Liver (tissue), 9 donors: Measurements from ENCODE around the gene ZNF318. TPM values are rescaled to one million over a fixed set of nuclear protein-coding genes. Genes with fewer than 3 reads are reported as not detected.

ENCODE experiments used
- DNase-seq: peaks from one replicate; pipeline ENCODE4 v3.0.0-alpha.2; 2017; ENCODE audit warnings: low spot score
- H3K27ac ChIP-seq, 2 donors: one replicate each; pipeline ENCODE4 v1.7.0; 2013; ENCODE audit warnings: inconsistent platforms in 2 of 2, low read length in 2 of 2, control low read depth in 1 of 2, low read depth in 1 of 2, mild to moderate bottlenecking in 1 of 2
- H3K27me3 ChIP-seq, 4 donors: one replicate each; pipeline versions ENCODE4 v1.6.1 to v1.7.0; 2013; ENCODE audit warnings: low read length in 3 of 4, inconsistent platforms in 1 of 4, mild to moderate bottlenecking in 1 of 4, moderate library complexity in 1 of 4; ENCODE audit not compliant: control insufficient read depth in 4 of 4, insufficient read depth in 4 of 4
- H3K36me3 ChIP-seq, 4 donors: one replicate each; pipeline versions ENCODE4 v1.6.1 to v1.7.0; 2013; ENCODE audit warnings: low read length in 3 of 4, mild to moderate bottlenecking in 3 of 4, low read depth in 1 of 4, moderate library complexity in 1 of 4; ENCODE audit not compliant: control insufficient read depth in 4 of 4, insufficient read depth in 3 of 4
- H3K4me1 ChIP-seq, 4 donors: one replicate each; pipeline versions ENCODE4 v1.6.1 to v1.7.0; 2013; ENCODE audit warnings: low read length in 3 of 4, mild to moderate bottlenecking in 3 of 4, moderate library complexity in 1 of 4; ENCODE audit not compliant: control insufficient read depth in 4 of 4, insufficient read depth in 4 of 4
- H3K4me3 ChIP-seq, 3 donors: one replicate each; pipeline versions ENCODE4 v1.6.1 to v1.7.0; 2013; ENCODE audit warnings: low read length in 3 of 3, control low read depth in 1 of 3, low read depth in 1 of 3, mild to moderate bottlenecking in 1 of 3
- H3K9ac ChIP-seq, 2 donors: one replicate each; pipeline ENCODE4 v1.7.0; 2013; ENCODE audit warnings: low read length in 2 of 2, mild to moderate bottlenecking in 2 of 2, moderate library complexity in 2 of 2, control low read depth in 1 of 2, low read depth in 1 of 2
- H3K9me3 ChIP-seq, 4 donors: one replicate each; pipeline versions ENCODE4 v1.6.1 to v1.7.0; 2013; ENCODE audit warnings: low read length in 3 of 4; ENCODE audit not compliant: control insufficient read depth in 4 of 4
- ATF3 ChIP-seq: IDR thresholded peaks from 2 replicates; pipeline ENCODE4 v1.6.1; 2016; ENCODE audit warnings: antibody characterized with exemption
- CTCF ChIP-seq: fragments of 150-350 bp; IDR thresholded peaks from 2 replicates; pipeline ENCODE4 v1.5.1; 2017; ENCODE audit warnings: improper control_type of control experiment, low read depth, low read length; ENCODE audit not compliant: missing input control
- EGR1 ChIP-seq, 2 donors: IDR thresholded peaks; 2 replicates each; pipeline ENCODE4 v1.6.1; 2016 to 2018; ENCODE audit warnings: antibody characterized with exemption in 2 of 2, low read depth in 2 of 2
- FOXA1 ChIP-seq: IDR thresholded peaks from 2 replicates; pipeline ENCODE4 v1.6.1; 2016; ENCODE audit warnings: antibody characterized with exemption
- FOXA2 ChIP-seq: IDR thresholded peaks from 2 replicates; pipeline ENCODE4 v1.6.1; 2016; ENCODE audit warnings: antibody characterized with exemption
- GABPA ChIP-seq, 2 donors: IDR thresholded peaks in 1 of 2; conservative IDR thresholded peaks in 1 of 2; 2 replicates each; pipeline ENCODE4 v1.6.1; 2016; ENCODE audit warnings: antibody characterized with exemption in 2 of 2, mild to moderate bottlenecking in 1 of 2, moderate library complexity in 1 of 2
- HNF4A ChIP-seq, 2 donors: conservative IDR thresholded peaks; 2 replicates each; pipeline ENCODE4 v1.6.1; 2016; ENCODE audit warnings: antibody characterized with exemption in 2 of 2, mild to moderate bottlenecking in 2 of 2
- HNF4G ChIP-seq: IDR thresholded peaks from 2 replicates; pipeline ENCODE4 v1.6.1; 2016; ENCODE audit warnings: antibody characterized with exemption
- JUND ChIP-seq, 2 donors: IDR thresholded peaks; 2 replicates each; pipeline ENCODE4 v1.6.1; 2016; ENCODE audit warnings: antibody characterized with exemption in 2 of 2
- MAX ChIP-seq: IDR thresholded peaks from 2 replicates; pipeline ENCODE4 v1.6.1; 2016; ENCODE audit warnings: antibody characterized with exemption
- NR2F2 ChIP-seq: IDR thresholded peaks from 2 replicates; pipeline ENCODE4 v1.6.1; 2016; ENCODE audit warnings: antibody characterized with exemption
- RAD21 ChIP-seq, 2 donors: IDR thresholded peaks; 2 replicates each; pipeline ENCODE4 v1.6.1; 2016; ENCODE audit warnings: antibody characterized with exemption in 2 of 2, mild to moderate bottlenecking in 2 of 2
- REST ChIP-seq: IDR thresholded peaks from 2 replicates; pipeline ENCODE4 v1.6.1; 2016; ENCODE audit warnings: antibody characterized with exemption, mild to moderate bottlenecking
- RXRA ChIP-seq, 2 donors: IDR thresholded peaks; 2 replicates each; pipeline ENCODE4 v1.6.1; 2017 to 2018; ENCODE audit warnings: antibody characterized with exemption in 2 of 2, mild to moderate bottlenecking in 1 of 2
- SP1 ChIP-seq: IDR thresholded peaks from 2 replicates; pipeline ENCODE4 v1.6.1; 2018; ENCODE audit warnings: antibody characterized with exemption, mild to moderate bottlenecking
- TAF1 ChIP-seq: conservative IDR thresholded peaks from 2 replicates; pipeline ENCODE4 v1.6.1; 2016; ENCODE audit warnings: antibody characterized with exemption, mild to moderate bottlenecking
- YY1 ChIP-seq: IDR thresholded peaks from 2 replicates; pipeline ENCODE4 v1.6.1; 2016; ENCODE audit warnings: antibody characterized with exemption, mild to moderate bottlenecking
- ZBTB33 ChIP-seq: IDR thresholded peaks from 2 replicates; pipeline ENCODE4 v1.6.1; 2016; ENCODE audit warnings: antibody characterized with exemption
- WGBS: extraction: QIAGEN DNeasy Blood & Tissue Kit; methylation state at CpG from one replicate; pipeline ENCODE4 v1.1.7; 2013; 5-methylcytosine and 5-hydroxymethylcytosine counted together
- polyA plus RNA-seq, 2 donors: library from polyadenylated mRNA; stranded (reverse) in 1 of 2; unstranded in 1 of 2; fragments of 200-250 nt in 1 of 2; fragments of >200 nt in 1 of 2; fragmentation: Nextera tagmentation in 1 of 2; extraction: Ambion mirVana in 1 of 2; gene quantifications; one replicate each; pipeline versions ENCODE4 v1.2.1 to v1.2.3, GENCODE V29; 2013 to 2015
- total RNA-seq, 2 donors: library from RNA; depleted of rRNA; stranded (reverse); fragments of >200 nt; gene quantifications; one replicate each; pipeline ENCODE4 v1.2.3, GENCODE V29; 2014
- donor health status: healthy.
- donor health status: healthy.
- donor health status: healthy.
- donor health status: healthy.
- donor health status: healthy.

ZNF318 gene
- total RNA-seq (1 to 10 TPM; 4.4 to 9.1 TPM), polyA plus RNA-seq (1 to 10 TPM; 3.6 to 4.0 TPM)

- Histone ChIP-seq H3K9ac (peak within 1 kb of the TSS; percentile 30 to 44), H3K27me3 (no peaks in the 10 kb centered on the region), H3K36me3 (peaks cover 0 to 8% (median 4%) of the 10 kb centered on the region in 4 donors), H3K4me3 (peak within 1 kb of the TSS; percentile 64 to 95 (median 70)), H3K9me3 (no peaks in the 10 kb centered on the region), H3K27ac (peak within 1 kb of the TSS; percentile 20 to 65), H3K4me1 (peaks cover 2 to 15% (median 8%) of the 10 kb centered on the region in 4 donors)
- peak; percentile 92 for DNase-seq
- 2% methylated on average over 104 of the region's 104 CpGs for WGBS
- TF ChIP-seq RAD21 (IDR thresholded peaks at IDR 0.05) (peak; percentile 28 to 41), ZBTB33 (no peak), RXRA (IDR thresholded peaks at IDR 0.05) (peak; percentile 36 to 52), HNF4G (no peak), MAX (no peak), EGR1 (IDR thresholded peaks at IDR 0.05; ENCODE audit: low read depth in 2 of 2) (peak in 1 of 2 donors; percentile 30), CTCF (no peak), HNF4A (conservative IDR thresholded peaks at IDR 0.05) (peak in 1 of 2 donors; percentile 11), NR2F2 (peak; percentile 70), ATF3 (no peak), FOXA1 (peak; percentile 43), JUND (IDR thresholded peaks at IDR 0.05) (peak in 1 of 2 donors; percentile 21), GABPA (IDR thresholded peaks at IDR 0.05 in 1 of 2, conservative IDR thresholded peaks at IDR 0.05 in 1 of 2) (peak; percentile 55 to 75), REST (peak; percentile 44), TAF1 (no peak), SP1 (peak; percentile 73), YY1 (peak; percentile 98), FOXA2 (no peak)
These were observed at the start of gene ZNF318 for GRCh38 chr6:43369174-43370002. ZNF318 (minus strand) TSS chr6:43369647; CDS start chr6:43369365, 282 bp downstream.
